H9 (cell line): ENCODE results near the gene PRKACB. TPM values are rescaled to one million over a fixed set of nuclear protein-coding genes. Genes with fewer than 3 reads are reported as not detected.

Source experiments
- DNase-seq: peaks from one replicate; pipeline ENCODE4 v3.0.0-alpha.2; 2017
- H2AFZ ChIP-seq: one replicate; pipeline ENCODE4 v1.6.1; 2013; ENCODE audit warnings: mild to moderate bottlenecking, low read length, control low read depth, moderate library complexity
- H2AK5ac ChIP-seq: 2 replicates; pipeline ENCODE4 v1.6.1; 2013; ENCODE audit warnings: low read length, control low read depth, mixed read lengths; ENCODE audit not compliant: insufficient read length
- H2BK120ac ChIP-seq: one replicate; pipeline ENCODE4 v1.6.1; 2013; ENCODE audit warnings: low read depth, mild to moderate bottlenecking, low read length, control low read depth, inconsistent platforms; ENCODE audit not compliant: poor library complexity, severe bottlenecking
- H2BK12ac ChIP-seq: 2 replicates; pipeline ENCODE4 v1.6.1; 2013; ENCODE audit warnings: low read length, control low read depth, mixed read lengths, low read depth; ENCODE audit not compliant: insufficient read length
- H2BK15ac ChIP-seq: 2 replicates; pipeline ENCODE4 v1.6.1; 2013; ENCODE audit warnings: low read depth, low read length, control low read depth
- H2BK20ac ChIP-seq: one replicate; pipeline ENCODE4 v1.6.1; 2013; ENCODE audit warnings: low read depth, mild to moderate bottlenecking, low read length, control low read depth, inconsistent platforms; ENCODE audit not compliant: poor library complexity, severe bottlenecking
- H2BK5ac ChIP-seq: 2 replicates; pipeline ENCODE4 v1.6.1; 2013; ENCODE audit warnings: low read length, control low read depth, mixed read lengths; ENCODE audit not compliant: insufficient read length
- H3K14ac ChIP-seq: 2 replicates; pipeline ENCODE4 v1.6.1; 2013; ENCODE audit warnings: low read length, control low read depth; ENCODE audit not compliant: insufficient read depth
- H3K18ac ChIP-seq: 2 replicates; pipeline ENCODE4 v1.6.1; 2013; ENCODE audit warnings: low read depth, mild to moderate bottlenecking, mixed read lengths, low read length, control low read depth; ENCODE audit not compliant: insufficient read length
- H3K23ac ChIP-seq: 2 replicates; pipeline ENCODE4 v1.6.1; 2013; ENCODE audit warnings: low read length, control low read depth, mixed read lengths, low read depth; ENCODE audit not compliant: insufficient read length
- H3K23me2 ChIP-seq: 2 replicates; pipeline ENCODE4 v1.6.1; 2013; ENCODE audit warnings: low read depth, mild to moderate bottlenecking, mixed read lengths, low read length, control low read depth; ENCODE audit not compliant: insufficient read length, poor library complexity, severe bottlenecking
- H3K27ac ChIP-seq: 2 replicates; pipeline ENCODE4 v1.5.1; 2013; ENCODE audit warnings: low read length, control low read depth, mixed read lengths, low read depth; ENCODE audit not compliant: insufficient read length
- H3K27me3 ChIP-seq: 2 replicates; pipeline ENCODE4 v1.6.1; 2013; ENCODE audit warnings: low read length, control low read depth, inconsistent platforms; ENCODE audit not compliant: insufficient read depth
- H3K4ac ChIP-seq: 2 replicates; pipeline ENCODE4 v1.6.1; 2013; ENCODE audit warnings: low read depth, mild to moderate bottlenecking, control low read depth, inconsistent platforms, low read length, moderate library complexity
- H3K4me1 ChIP-seq: 2 replicates; pipeline ENCODE4 v1.6.1; 2013; ENCODE audit warnings: low read length, control low read depth, inconsistent platforms; ENCODE audit not compliant: insufficient read depth
- H3K4me2 ChIP-seq: 2 replicates; pipeline ENCODE4 v1.6.1; 2013; ENCODE audit warnings: low read length, control low read depth, mixed read lengths; ENCODE audit not compliant: insufficient read length, insufficient read depth
- H3K56ac ChIP-seq: 2 replicates; pipeline ENCODE4 v1.6.1; 2013; ENCODE audit warnings: low read depth, mild to moderate bottlenecking, mixed read lengths, low read length, control low read depth; ENCODE audit not compliant: insufficient read length
- H3K79me1 ChIP-seq: 2 replicates; pipeline ENCODE4 v1.6.1; 2013; ENCODE audit warnings: low read depth, mild to moderate bottlenecking, moderate library complexity, low read length, control low read depth, inconsistent platforms; ENCODE audit not compliant: insufficient read depth, poor library complexity, severe bottlenecking
- H3K79me2 ChIP-seq: 2 replicates; pipeline ENCODE4 v1.6.1; 2013; ENCODE audit warnings: low read length, control low read depth, inconsistent platforms; ENCODE audit not compliant: insufficient read depth
- H3K9ac ChIP-seq: 2 replicates; pipeline ENCODE4 v1.6.1; 2013; ENCODE audit warnings: low read length, control low read depth, mixed read lengths; ENCODE audit not compliant: insufficient read length; ENCODE audit errors: extremely low read depth
- H3K9me3 ChIP-seq: one replicate; pipeline ENCODE4 v1.6.1; 2013; ENCODE audit warnings: low read depth, low read length, inconsistent platforms; ENCODE audit not compliant: control insufficient read depth
- H3T11ph ChIP-seq: one replicate; pipeline ENCODE4 v1.6.1; 2013; ENCODE audit warnings: mild to moderate bottlenecking, low read length, control low read depth, inconsistent platforms
- H4K20me1 ChIP-seq: one replicate; pipeline ENCODE4 v1.6.1; 2013; ENCODE audit not compliant: control insufficient read depth, insufficient read length, insufficient read depth
- H4K5ac ChIP-seq: 2 replicates; pipeline ENCODE4 v1.6.1; 2013; ENCODE audit warnings: low read depth, mild to moderate bottlenecking, mixed read lengths, low read length, control low read depth; ENCODE audit not compliant: insufficient read length
- H4K8ac ChIP-seq: replicated peaks from 2 replicates; pipeline ENCODE4 v1.6.1; 2013; ENCODE audit warnings: low read length, control low read depth, mixed read lengths, low read depth; ENCODE audit not compliant: insufficient read length
- H4K91ac ChIP-seq: 2 replicates; pipeline ENCODE4 v1.6.1; 2013; ENCODE audit warnings: low read depth, mild to moderate bottlenecking, moderate library complexity, mixed read lengths, low read length, control low read depth; ENCODE audit not compliant: insufficient read length
- H3K27ac Mint-ChIP-seq, 3 experiments: 2 replicates in 2 of 3; 3 replicates in 1 of 3; pipeline ENCODE4 v1.8.0; 2020 to 2021; ENCODE audit warnings: mixed read lengths in 3 of 3, mild to moderate bottlenecking in 1 of 3, moderate library complexity in 1 of 3
- H3K27me3 Mint-ChIP-seq: 2 replicates; pipeline ENCODE4 v1.8.0; 2021; ENCODE audit warnings: low read depth, mild to moderate bottlenecking, moderate library complexity, mixed read lengths
- H3K36me3 Mint-ChIP-seq, 3 experiments: 2 replicates in 2 of 3; 3 replicates in 1 of 3; pipeline ENCODE4 v1.8.0; 2020 to 2021; ENCODE audit warnings: low read depth in 3 of 3, mixed read lengths in 3 of 3; ENCODE audit not compliant: insufficient read depth in 1 of 3
- H3K4me1 Mint-ChIP-seq, 2 experiments: 2 replicates each; pipeline ENCODE4 v1.8.0; 2020; ENCODE audit warnings: mixed read lengths in 2 of 2
- H3K4me3 Mint-ChIP-seq, 2 experiments: 2 replicates in 1 of 2; 3 replicates in 1 of 2; pipeline ENCODE4 v1.8.0; 2020 to 2021; ENCODE audit warnings: mild to moderate bottlenecking in 2 of 2, mixed read lengths in 2 of 2, moderate library complexity in 1 of 2
- H3K9me3 Mint-ChIP-seq, 2 experiments: 2 replicates in 1 of 2; 3 replicates in 1 of 2; pipeline ENCODE4 v1.8.0; 2020; ENCODE audit warnings: mild to moderate bottlenecking in 2 of 2, mixed read lengths in 2 of 2, moderate library complexity in 1 of 2
- CTCF ChIP-seq: fragments of 200-600 bp; sonication (generic); conservative IDR thresholded peaks from 3 replicates; pipeline ENCODE4 v1.8.0; 2021; ENCODE audit warnings: antibody characterized with exemption, mild to moderate bottlenecking
- WGBS: extraction: QIAGEN DNeasy Blood & Tissue Kit; methylation state at CpG from one replicate; pipeline ENCODE4 v1.1.7; 2013; ENCODE audit warnings: missing lambda C conversion rate, low lambda C conversion rate, mixed read lengths; ENCODE audit not compliant: insufficient read length; ENCODE audit errors: extremely low coverage; 5-methylcytosine and 5-hydroxymethylcytosine counted together
- total RNA-seq: library from RNA; stranded (reverse); gene quantifications from 2 replicates; pipeline ENCODE4 v1.2.1, GENCODE V29; 2021

Gene PRKACB
- total RNA-seq, 1 experiment from 2014 or later: 20.7 TPM

- Histone ChIP-seq H4K91ac (no peak overlapping the region), H3K18ac (no peak overlapping the region), H3K27me3 (no peaks in the 10 kb centered on the region), H3K23me2 (no peaks in the 10 kb centered on the region), H4K20me1 (no peaks in the 10 kb centered on the region), H2BK12ac (no peak overlapping the region), H2BK5ac (no peak overlapping the region), H3K14ac (no peak overlapping the region), H3K9me3 (no peaks in the 10 kb centered on the region), H4K8ac (no peak overlapping the region), H2BK120ac (no peak overlapping the region), H3K56ac (no peak overlapping the region), H4K5ac (no peak overlapping the region), H3K4me2 (no peak overlapping the region), H3K4me1 (no peaks in the 10 kb centered on the region), H2BK15ac (no peak overlapping the region), H3K4ac (no peak overlapping the region), H3K79me2 (no peaks in the 10 kb centered on the region), H2AK5ac (no peak overlapping the region), H3T11ph (no peak overlapping the region), H3K27ac (peak overlapping the region; percentile 55), H2BK20ac (no peak overlapping the region), H2AFZ (no peak overlapping the region), H3K9ac (no peak overlapping the region), H3K79me1 (no peaks in the 10 kb centered on the region), H3K23ac (no peak overlapping the region)
- Mint-ChIP-seq H3K36me3 (no peaks in the 10 kb centered on the region), H3K4me3 (no peak overlapping the region), H3K27ac (no peak overlapping the region; a peak in 1 of 7 replicates), H3K27me3 (no peaks in the 10 kb centered on the region), H3K9me3 (no peaks in the 10 kb centered on the region), H3K4me1 (peaks cover 7 to 9% of the 10 kb centered on the region in 2 experiments)
- no CpG with 5 or more reads among the region's 4 CpGs for WGBS
- no peak for DNase-seq
- TF ChIP-seq CTCF: no peak
These were observed 30.0 kb downstream of the PRKACB start for GRCh38 chr1:84174051-84174556.
